GM18508 (cell line): ENCODE data around the gene NAP1L1.

Experiments used
- ATAC-seq: cut with Tn5 transposase; IDR thresholded peaks from one replicate; pipeline ENCODE4 v1.9.1; 2021; ENCODE audit warnings: moderate number of reproducible peaks; ENCODE audit not compliant: insufficient read depth, unreplicated experiment

The NAP1L1 gene

GRCh38 chr12:76083904-76084862 lies at the start of gene NAP1L1:
TSS of gene NAP1L1 (minus strand) at chr12:76084685. CDS start at chr12:76074219, 10,466 bp downstream.
- ATAC-seq = peak; percentile 85

GRCh38 chr12:76127588-76127987 lies 43.1 kb upstream of the NAP1L1 start:
- ATAC-seq = no peak

- no peak for ATAC-seq
Observed at GRCh38 chr12:76124456-76124855, 40.0 kb upstream of the NAP1L1 start.

- no peak for ATAC-seq
Observed at GRCh38 chr12:76123259-76124212, 39.1 kb upstream of the NAP1L1 start.

GRCh38 chr12:76119887-76120286 lies 35.4 kb upstream of the NAP1L1 start:
- ATAC-seq = no peak

- no peak for ATAC-seq
Observed at GRCh38 chr12:76117751-76118150, 33.3 kb upstream of the NAP1L1 start.

- no peak for ATAC-seq
Observed at GRCh38 chr12:76117067-76117691, 32.7 kb upstream of the NAP1L1 start.

GRCh38 chr12:76113800-76114757 lies 29.6 kb upstream of the NAP1L1 start:
- ATAC-seq = no peak

- ATAC-seq = no peak
Observed at GRCh38 chr12:76111209-76111749, 26.8 kb upstream of the NAP1L1 start.

GRCh38 chr12:76109879-76110278 lies 25.4 kb upstream of the NAP1L1 start:
- ATAC-seq = no peak

- no peak for ATAC-seq
Observed at GRCh38 chr12:76108356-76108755, 23.9 kb upstream of the NAP1L1 start.

GRCh38 chr12:76106631-76107030 lies 22.1 kb upstream of the NAP1L1 start:
- ATAC-seq = no peak

GRCh38 chr12:76103958-76104357 lies 19.5 kb upstream of the NAP1L1 start:
- no peak for ATAC-seq

GRCh38 chr12:76101739-76102385 lies 17.4 kb upstream of the NAP1L1 start:
- no peak for ATAC-seq

GRCh38 chr12:76096079-76096646 lies 11.7 kb upstream of the NAP1L1 start:
- ATAC-seq = no peak

- no peak for ATAC-seq
Observed at GRCh38 chr12:76094754-76095153, 10.3 kb upstream of the NAP1L1 start.

GRCh38 chr12:76091246-76091754 lies 6.8 kb upstream of the NAP1L1 start:
- no peak for ATAC-seq

GRCh38 chr12:76085520-76085868 lies 1.0 kb upstream of the NAP1L1 start:
- no peak for ATAC-seq
